ENCODE measurements around the gene PACS2. TPM values are rescaled to one million over a fixed set of nuclear protein-coding genes. Genes with fewer than 3 reads are reported as not detected.
A peak's percentile ranks its signal among the peaks of the same experiment; 100 is the strongest.

PACS2 gene
- total and polyA plus RNA-seq, 2 of the 8 experiments (the other 6 are each of a cell fraction or from before 2014, with no cell fraction given) = 38.0 to 62.8 TPM

DNA sequence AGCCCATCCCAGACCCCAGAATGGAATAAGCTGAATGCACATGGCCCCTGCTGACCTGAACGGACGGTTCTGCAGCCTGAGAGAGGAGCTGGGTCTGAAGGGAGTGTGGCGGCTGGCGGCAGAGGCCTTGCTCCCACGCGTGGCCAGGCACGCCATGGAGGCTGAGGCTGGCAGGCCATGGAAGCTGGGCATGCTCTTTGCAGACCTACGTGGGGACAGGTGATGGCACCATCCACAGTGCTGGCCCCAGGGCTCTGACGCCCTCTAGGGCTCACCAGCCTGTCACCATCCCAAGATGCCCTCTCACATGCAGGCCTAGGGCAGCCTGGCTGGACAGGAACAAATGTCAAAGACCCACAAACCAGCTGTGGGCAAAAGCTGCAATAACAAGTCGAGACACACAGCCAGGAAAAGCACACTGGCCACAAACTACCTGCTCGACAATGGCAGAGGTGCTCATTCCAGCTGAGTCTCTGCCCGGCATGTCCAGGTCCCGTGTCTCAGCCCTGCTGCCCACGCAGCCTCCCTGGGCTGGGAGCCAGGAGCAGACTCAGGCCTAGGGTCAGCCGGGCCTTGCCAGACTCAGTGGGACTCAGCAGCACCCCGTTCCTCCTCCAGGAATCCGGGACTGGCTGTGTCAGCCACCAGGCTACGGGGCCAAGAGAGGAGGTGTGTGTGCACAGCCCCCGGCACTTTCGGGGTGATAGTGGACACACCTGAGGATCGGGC lies 46.6 kb upstream of the PACS2 start:
- Histone ChIP-seq H3K56ac (replicated peaks; ENCODE audit: insufficient read length, low read depth, low read length) (no peak overlapping the region), H2BK20ac (ENCODE audit: low read length) (no peak overlapping the region), H2AK5ac (ENCODE audit: low read depth, low read length) (no peak overlapping the region), H4K5ac (ENCODE audit: insufficient read length, low read depth, low read length) (no peak overlapping the region), H2BK120ac (replicated peaks; ENCODE audit: low read depth, low read length) (no peak overlapping the region), H3K27ac (ENCODE audit: low read depth, low read length) (no peak overlapping the region), H3K79me2 (ENCODE audit: control insufficient read depth in 1 of 2, insufficient read depth in 2 of 2, low read length in 2 of 2) (no peaks in the 10 kb centered on the region), H3K9ac (replicated peaks in 1 of 4; ENCODE audit: extremely low read depth in 1 of 4, low read depth in 3 of 4, low read length in 3 of 4) (no peak overlapping the region), H3K4me3 (ENCODE audit: extremely low read depth in 1 of 4, insufficient read depth in 2 of 4, low read depth in 3 of 4, low read length in 4 of 4) (no peak overlapping the region), H3K23ac (ENCODE audit: insufficient read length) (no peak overlapping the region), H4K8ac (ENCODE audit: extremely low read depth, insufficient read depth, low read length) (no peak overlapping the region), H3K14ac (ENCODE audit: insufficient read length) (no peak overlapping the region), H2BK15ac (ENCODE audit: low read length) (no peak overlapping the region), H3K23me2 (ENCODE audit: low read depth, low read length) (no peaks in the 10 kb centered on the region), H3K36me3 (ENCODE audit: control insufficient read depth in 2 of 4, insufficient read depth in 4 of 4, low read length in 3 of 4) (no peaks in the 10 kb centered on the region; a peak in 1 of 8 replicates), H3K18ac (ENCODE audit: extremely low read depth, low read length) (no peak overlapping the region), H2AFZ (ENCODE audit: low read length) (no peak overlapping the region), H3K4me2 (ENCODE audit: insufficient read depth in 1 of 2, low read depth in 2 of 2, low read length in 2 of 2) (no peak overlapping the region), H3K79me1 (ENCODE audit: low read depth, low read length) (no peaks in the 10 kb centered on the region), H3K4ac (replicated peaks; ENCODE audit: insufficient read length, low read depth, low read length) (no peak overlapping the region), H3K9me3 (ENCODE audit: insufficient read depth in 2 of 2, low read depth in 1 of 2, low read length in 1 of 2) (no peaks in the 10 kb centered on the region), H4K91ac (replicated peaks; ENCODE audit: insufficient read length, low read length) (no peak overlapping the region), H3K27me3 (replicated peaks in 1 of 4; ENCODE audit: control insufficient read depth in 3 of 4, extremely low read depth in 1 of 4, insufficient read depth in 3 of 4, low read length in 3 of 4) (no peaks in the 10 kb centered on the region), H2BK5ac (ENCODE audit: low read depth, low read length) (0 out of 2 replicates have a peak overlapping the region, but pooled peaks have one; percentile 28), H3K4me1 (replicated peaks in 1 of 4; ENCODE audit: control insufficient read depth in 3 of 4, insufficient read depth in 4 of 4, low read length in 3 of 4) (no peaks in the 10 kb centered on the region), H4K20me1 (replicated peaks in 1 of 2; ENCODE audit: control insufficient read depth in 1 of 2, insufficient read depth in 2 of 2, low read length in 2 of 2) (peaks cover 4 to 5% of the 10 kb centered on the region in 2 experiments), H2BK12ac (ENCODE audit: low read depth, low read length) (no peak overlapping the region)
- FAIRE-seq (no peak), DNase-seq (ENCODE audit: low read depth in 1 of 2, low spot score in 2 of 2) (no peak)
- 89% methylated on average over 21 of the region's 21 CpGs; no CpG with 5 or more reads in 1 of the 2 experiments for WGBS, 2 experiments (ENCODE audit: extremely low coverage in 1 of 2, insufficient coverage in 1 of 2, insufficient read length in 1 of 2, insufficient replicate concordance in 2 of 2, low coverage in 1 of 2, low lambda C conversion rate in 2 of 2, missing lambda C conversion rate in 1 of 2)
- POLR2A ChIA-PET (ENCODE audit: partially characterized antibody) = no interaction called here
- CTCF ChIA-PET (ENCODE audit: partially characterized antibody) = interaction anchor here (0.7 to 2.1 kb wide), 11 partner anchors 9 to 83 kb away, joined by 3 to 9 read pairs (median 3); no protein-coding TSS in a partner anchor
- TF ChIP-seq GABPA (IDR thresholded peaks at IDR 0.05; ENCODE audit: borderline replicate concordance, insufficient read depth, low read length) = no peak
- TF ChIP-seq, protein P1, sequence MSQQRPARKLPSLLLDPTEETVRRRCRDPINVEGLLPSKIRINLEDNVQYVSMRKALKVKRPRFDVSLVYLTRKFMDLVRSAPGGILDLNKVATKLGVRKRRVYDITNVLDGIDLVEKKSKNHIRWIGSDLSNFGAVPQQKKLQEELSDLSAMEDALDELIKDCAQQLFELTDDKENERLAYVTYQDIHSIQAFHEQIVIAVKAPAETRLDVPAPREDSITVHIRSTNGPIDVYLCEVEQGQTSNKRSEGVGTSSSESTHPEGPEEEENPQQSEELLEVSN (IDR thresholded peaks at IDR 0.05) = no peak
- TF ChIP-seq SP1 (IDR thresholded peaks at IDR 0.05; ENCODE audit: low read depth, low read length) = no peak
- TF ChIP-seq RAD21 (IDR thresholded peaks at IDR 0.05 in 1 of 2, conservative IDR thresholded peaks at IDR 0.05 in 1 of 2; ENCODE audit: low read depth in 2 of 2, low read length in 2 of 2) = peak; percentile 42 to 55
- no peak for TF ChIP-seq CBX5 (IDR thresholded peaks at IDR 0.05; ENCODE audit: low read depth, low read length)
- no peak for TF ChIP-seq PHF8 (conservative IDR thresholded peaks at IDR 0.05; ENCODE audit: low read depth, low read length)
- TF ChIP-seq CHD1 (IDR thresholded peaks at IDR 0.05; ENCODE audit: low read depth, low read length) = no peak
- TF ChIP-seq, protein P2, sequence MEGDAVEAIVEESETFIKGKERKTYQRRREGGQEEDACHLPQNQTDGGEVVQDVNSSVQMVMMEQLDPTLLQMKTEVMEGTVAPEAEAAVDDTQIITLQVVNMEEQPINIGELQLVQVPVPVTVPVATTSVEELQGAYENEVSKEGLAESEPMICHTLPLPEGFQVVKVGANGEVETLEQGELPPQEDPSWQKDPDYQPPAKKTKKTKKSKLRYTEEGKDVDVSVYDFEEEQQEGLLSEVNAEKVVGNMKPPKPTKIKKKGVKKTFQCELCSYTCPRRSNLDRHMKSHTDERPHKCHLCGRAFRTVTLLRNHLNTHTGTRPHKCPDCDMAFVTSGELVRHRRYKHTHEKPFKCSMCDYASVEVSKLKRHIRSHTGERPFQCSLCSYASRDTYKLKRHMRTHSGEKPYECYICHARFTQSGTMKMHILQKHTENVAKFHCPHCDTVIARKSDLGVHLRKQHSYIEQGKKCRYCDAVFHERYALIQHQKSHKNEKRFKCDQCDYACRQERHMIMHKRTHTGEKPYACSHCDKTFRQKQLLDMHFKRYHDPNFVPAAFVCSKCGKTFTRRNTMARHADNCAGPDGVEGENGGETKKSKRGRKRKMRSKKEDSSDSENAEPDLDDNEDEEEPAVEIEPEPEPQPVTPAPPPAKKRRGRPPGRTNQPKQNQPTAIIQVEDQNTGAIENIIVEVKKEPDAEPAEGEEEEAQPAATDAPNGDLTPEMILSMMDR (IDR thresholded peaks at IDR 0.05; ENCODE audit: control extremely low read depth in 1 of 3, insufficient read depth in 1 of 3, low read depth in 1 of 3, low read length in 3 of 3) = peak; percentile 44 to 58 (median 47)
- TF ChIP-seq MAFK (IDR thresholded peaks at IDR 0.05; ENCODE audit: low read depth, low read length) = no peak

Data from H1 (cell line).